HL-60 (cell line): ENCODE measurements around the gene SPON1.

Experiments
- GABPA ChIP-seq: IDR thresholded peaks from 2 replicates; pipeline ENCODE4 v1.6.1; 2012; ENCODE audit warnings: low read depth
- POLR2AphosphoS5 ChIP-seq: IDR thresholded peaks from 2 replicates; pipeline ENCODE4 v1.6.1; 2012; ENCODE audit warnings: low read depth
- REST ChIP-seq: IDR thresholded peaks from 2 replicates; pipeline ENCODE4 v1.6.1; 2012; ENCODE audit warnings: low read depth; ENCODE audit not compliant: insufficient replicate concordance
- TF ChIP-seq, protein P1 (sequence below): IDR thresholded peaks from one replicate; pipeline ENCODE4 v1.5.1; 2011; ENCODE audit warnings: low read length, control low read depth, inconsistent platforms; ENCODE audit not compliant: insufficient read depth

DNA sequence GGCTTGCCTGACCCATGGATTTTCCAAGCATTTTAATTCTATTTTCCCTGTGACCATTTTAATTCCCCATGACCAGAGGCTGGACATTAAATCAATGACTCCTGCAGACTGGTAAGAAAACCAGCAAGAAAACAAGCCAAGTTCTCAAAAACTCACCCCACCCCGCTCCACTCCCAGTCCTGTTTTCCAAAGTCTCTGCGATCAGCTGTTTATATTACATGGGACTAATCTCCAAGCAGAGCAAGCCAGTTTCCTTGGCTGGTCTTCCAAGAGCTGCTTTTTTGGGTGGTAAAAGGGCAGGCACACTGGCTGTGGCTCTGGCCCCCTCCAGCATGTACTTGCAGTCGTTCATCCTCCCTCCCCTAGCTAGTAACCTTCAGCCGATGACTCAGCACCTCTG is 298.5 kb downstream of the SPON1 start:
- TF ChIP-seq, protein P1, sequence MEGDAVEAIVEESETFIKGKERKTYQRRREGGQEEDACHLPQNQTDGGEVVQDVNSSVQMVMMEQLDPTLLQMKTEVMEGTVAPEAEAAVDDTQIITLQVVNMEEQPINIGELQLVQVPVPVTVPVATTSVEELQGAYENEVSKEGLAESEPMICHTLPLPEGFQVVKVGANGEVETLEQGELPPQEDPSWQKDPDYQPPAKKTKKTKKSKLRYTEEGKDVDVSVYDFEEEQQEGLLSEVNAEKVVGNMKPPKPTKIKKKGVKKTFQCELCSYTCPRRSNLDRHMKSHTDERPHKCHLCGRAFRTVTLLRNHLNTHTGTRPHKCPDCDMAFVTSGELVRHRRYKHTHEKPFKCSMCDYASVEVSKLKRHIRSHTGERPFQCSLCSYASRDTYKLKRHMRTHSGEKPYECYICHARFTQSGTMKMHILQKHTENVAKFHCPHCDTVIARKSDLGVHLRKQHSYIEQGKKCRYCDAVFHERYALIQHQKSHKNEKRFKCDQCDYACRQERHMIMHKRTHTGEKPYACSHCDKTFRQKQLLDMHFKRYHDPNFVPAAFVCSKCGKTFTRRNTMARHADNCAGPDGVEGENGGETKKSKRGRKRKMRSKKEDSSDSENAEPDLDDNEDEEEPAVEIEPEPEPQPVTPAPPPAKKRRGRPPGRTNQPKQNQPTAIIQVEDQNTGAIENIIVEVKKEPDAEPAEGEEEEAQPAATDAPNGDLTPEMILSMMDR, result no peak
- no peak for TF ChIP-seq REST
- no peak for TF ChIP-seq GABPA
- TF ChIP-seq POLR2AphosphoS5, result no peak
